ENCODE results near the gene TNFRSF1B.

DNA sequence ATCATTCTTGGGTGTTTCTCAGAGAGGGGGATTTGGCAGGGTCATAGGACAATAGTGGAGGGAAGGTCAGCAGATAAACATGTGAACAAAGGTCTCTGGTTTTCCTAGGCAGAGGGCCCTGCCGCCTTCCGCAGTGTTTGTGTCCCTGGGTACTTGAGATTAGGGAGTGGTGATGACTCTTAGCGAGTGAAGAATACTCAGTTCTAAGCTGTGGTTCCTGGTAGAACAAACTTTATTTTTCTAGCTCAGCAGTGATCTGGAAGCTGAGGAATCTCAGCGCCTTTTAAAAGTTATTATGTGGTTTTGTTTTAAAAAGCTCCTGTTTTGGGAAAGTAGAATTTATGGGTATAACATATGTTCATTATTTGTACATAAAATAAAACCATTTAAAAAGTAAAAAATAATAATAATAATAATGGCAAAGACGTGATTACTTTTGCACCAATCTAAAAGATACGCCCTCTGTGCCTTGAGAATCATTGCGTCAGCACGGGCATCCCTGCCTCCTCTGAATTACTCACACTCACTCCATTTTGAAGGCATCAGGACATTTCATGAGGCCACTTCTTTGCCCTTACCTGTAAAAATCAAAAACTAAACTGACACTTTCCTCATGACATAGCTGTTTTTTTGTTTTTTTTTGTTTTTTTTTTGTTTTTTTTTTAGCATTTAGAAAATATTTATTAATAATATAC is 29.7 kb upstream of the TNFRSF1B start:
- TF ChIP-seq, protein P1, sequence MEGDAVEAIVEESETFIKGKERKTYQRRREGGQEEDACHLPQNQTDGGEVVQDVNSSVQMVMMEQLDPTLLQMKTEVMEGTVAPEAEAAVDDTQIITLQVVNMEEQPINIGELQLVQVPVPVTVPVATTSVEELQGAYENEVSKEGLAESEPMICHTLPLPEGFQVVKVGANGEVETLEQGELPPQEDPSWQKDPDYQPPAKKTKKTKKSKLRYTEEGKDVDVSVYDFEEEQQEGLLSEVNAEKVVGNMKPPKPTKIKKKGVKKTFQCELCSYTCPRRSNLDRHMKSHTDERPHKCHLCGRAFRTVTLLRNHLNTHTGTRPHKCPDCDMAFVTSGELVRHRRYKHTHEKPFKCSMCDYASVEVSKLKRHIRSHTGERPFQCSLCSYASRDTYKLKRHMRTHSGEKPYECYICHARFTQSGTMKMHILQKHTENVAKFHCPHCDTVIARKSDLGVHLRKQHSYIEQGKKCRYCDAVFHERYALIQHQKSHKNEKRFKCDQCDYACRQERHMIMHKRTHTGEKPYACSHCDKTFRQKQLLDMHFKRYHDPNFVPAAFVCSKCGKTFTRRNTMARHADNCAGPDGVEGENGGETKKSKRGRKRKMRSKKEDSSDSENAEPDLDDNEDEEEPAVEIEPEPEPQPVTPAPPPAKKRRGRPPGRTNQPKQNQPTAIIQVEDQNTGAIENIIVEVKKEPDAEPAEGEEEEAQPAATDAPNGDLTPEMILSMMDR (conservative IDR thresholded peaks at IDR 0.05; ENCODE audit: low read depth, low read length), result no peak
- no peak for TF ChIP-seq EZH2 (IDR thresholded peaks at IDR 0.05; ENCODE audit: borderline replicate concordance, low read depth, low read length, poor library complexity, severe bottlenecking)
